ENCODE data around the gene DPP6.

DNA sequence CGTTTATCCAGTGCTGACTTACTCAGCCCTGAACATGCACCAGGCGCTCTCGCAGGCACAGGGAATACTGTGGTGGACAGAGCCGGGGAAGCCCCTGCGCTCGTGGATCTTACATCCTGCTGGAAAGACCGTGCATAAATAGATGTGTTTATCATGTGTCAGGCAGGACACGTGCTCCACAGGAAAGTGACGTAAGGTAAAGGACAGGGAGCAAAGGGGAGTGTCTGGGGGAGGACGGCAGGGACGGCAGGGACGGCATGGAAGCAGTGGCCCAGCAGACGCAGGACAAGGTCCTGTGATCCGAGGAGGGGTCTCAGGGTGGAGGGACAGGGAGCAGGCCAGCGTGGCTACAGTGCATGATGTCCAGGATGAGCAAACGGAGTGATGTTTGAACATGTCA lies 540.2 kb downstream of the DPP6 start:
- TF ChIP-seq, protein P1, sequence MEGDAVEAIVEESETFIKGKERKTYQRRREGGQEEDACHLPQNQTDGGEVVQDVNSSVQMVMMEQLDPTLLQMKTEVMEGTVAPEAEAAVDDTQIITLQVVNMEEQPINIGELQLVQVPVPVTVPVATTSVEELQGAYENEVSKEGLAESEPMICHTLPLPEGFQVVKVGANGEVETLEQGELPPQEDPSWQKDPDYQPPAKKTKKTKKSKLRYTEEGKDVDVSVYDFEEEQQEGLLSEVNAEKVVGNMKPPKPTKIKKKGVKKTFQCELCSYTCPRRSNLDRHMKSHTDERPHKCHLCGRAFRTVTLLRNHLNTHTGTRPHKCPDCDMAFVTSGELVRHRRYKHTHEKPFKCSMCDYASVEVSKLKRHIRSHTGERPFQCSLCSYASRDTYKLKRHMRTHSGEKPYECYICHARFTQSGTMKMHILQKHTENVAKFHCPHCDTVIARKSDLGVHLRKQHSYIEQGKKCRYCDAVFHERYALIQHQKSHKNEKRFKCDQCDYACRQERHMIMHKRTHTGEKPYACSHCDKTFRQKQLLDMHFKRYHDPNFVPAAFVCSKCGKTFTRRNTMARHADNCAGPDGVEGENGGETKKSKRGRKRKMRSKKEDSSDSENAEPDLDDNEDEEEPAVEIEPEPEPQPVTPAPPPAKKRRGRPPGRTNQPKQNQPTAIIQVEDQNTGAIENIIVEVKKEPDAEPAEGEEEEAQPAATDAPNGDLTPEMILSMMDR (IDR thresholded peaks at IDR 0.05) = no peak
- TF ChIP-seq POLR2A (IDR thresholded peaks at IDR 0.05) = no peak

All from heart left ventricle (tissue), 13 donors.